IMR-90 (cell line): Measurements from ENCODE around the gene TGFBR1. TPM values are rescaled to one million over a fixed set of nuclear protein-coding genes. Genes with fewer than 3 reads are reported as not detected.

ENCODE experiments used
- ATAC-seq: fragments of 200-7000 bp; cut with Tn5 transposase; 2 replicates; pipeline ENCODE4 v1.9.1; 2020; ENCODE audit warnings: low read depth, mild to moderate bottlenecking, moderate library complexity
- BruUV-seq: library from RNA; stranded (reverse); fragments of 400-500 nt; replicated peaks from 2 replicates; lab custom pipeline; 2021; lab: Mats Ljungman, UMichigan
- CTCF ChIA-PET: fragments of 300-600 bp; formaldehyde crosslinking; extraction: SDS; loops from one replicate; lab custom pipeline; 2021; ENCODE audit warnings: antibody characterized with exemption; lab: Yijun Ruan, JAX
- POLR2A ChIA-PET: fragments of 300-600 bp; sonication (Branson Sonifier 250); formaldehyde crosslinking; loops from one replicate; lab custom pipeline; 2022; ENCODE audit warnings: antibody characterized with exemption; ENCODE audit not compliant: unreplicated experiment; lab: Charles Lee
- DNase-seq: peaks from one replicate; pipeline ENCODE4 v3.0.0; 2013
- H2AFZ ChIP-seq: replicated peaks from 2 replicates; pipeline ENCODE3; 2013; ENCODE audit warnings: low read length, mild to moderate bottlenecking; ENCODE audit not compliant: poor library complexity
- H2AK5ac ChIP-seq: 2 replicates; pipeline ENCODE4 v1.6.1; 2013; ENCODE audit warnings: low read depth, low read length, inconsistent platforms
- H2AK9ac ChIP-seq: replicated peaks from 2 replicates; pipeline ENCODE3; 2013; ENCODE audit warnings: mild to moderate bottlenecking, low read depth, low read length, moderate library complexity; ENCODE audit not compliant: poor library complexity
- H2BK120ac ChIP-seq: 2 replicates; pipeline ENCODE4 v1.6.1; 2013; ENCODE audit warnings: low read depth, low read length, inconsistent platforms
- H2BK15ac ChIP-seq: 3 replicates; pipeline ENCODE4 v1.6.1; 2013; ENCODE audit warnings: low read depth, low read length, inconsistent platforms
- H2BK20ac ChIP-seq: 2 replicates; pipeline ENCODE4 v1.6.1; 2013; ENCODE audit warnings: low read depth, mild to moderate bottlenecking, inconsistent platforms, low read length, moderate library complexity
- H2BK5ac ChIP-seq: 2 replicates; pipeline ENCODE4 v1.6.1; 2013; ENCODE audit warnings: mild to moderate bottlenecking, low read depth, low read length, inconsistent platforms; ENCODE audit not compliant: poor library complexity, severe bottlenecking
- H3K14ac ChIP-seq: replicated peaks from 2 replicates; pipeline ENCODE4 v1.6.1; 2013; ENCODE audit warnings: low read depth, low read length, inconsistent platforms
- H3K18ac ChIP-seq: 2 replicates; pipeline ENCODE4 v1.6.1; 2013; ENCODE audit warnings: low read depth, low read length, control low read depth
- H3K23ac ChIP-seq: 2 replicates; pipeline ENCODE4 v1.6.1; 2013; ENCODE audit warnings: low read depth, low read length, inconsistent platforms
- H3K27ac ChIP-seq: 2 replicates; pipeline ENCODE4 v1.5.1; 2013; ENCODE audit warnings: mild to moderate bottlenecking, control low read depth, low read length; ENCODE audit not compliant: insufficient read depth
- H3K27me3 ChIP-seq: 2 replicates; pipeline ENCODE4 v1.6.1; 2013; ENCODE audit warnings: low read length; ENCODE audit not compliant: control insufficient read depth, insufficient read depth
- H3K36me3 ChIP-seq: 2 replicates; pipeline ENCODE4 v1.6.1; 2013; ENCODE audit warnings: low read length, mixed read lengths; ENCODE audit not compliant: control insufficient read depth, insufficient read depth
- H3K4ac ChIP-seq: 2 replicates; pipeline ENCODE4 v1.6.1; 2013; ENCODE audit warnings: low read depth, low read length, inconsistent platforms
- H3K4me1 ChIP-seq: 2 replicates; pipeline ENCODE4 v1.6.1; 2013; ENCODE audit warnings: low read length, mixed read lengths; ENCODE audit not compliant: control insufficient read depth, insufficient read depth
- H3K4me2 ChIP-seq: 2 replicates; pipeline ENCODE4 v1.6.1; 2013; ENCODE audit warnings: low read depth, mild to moderate bottlenecking, control low read depth, low read length, moderate library complexity
- H3K4me3 ChIP-seq: 2 replicates; pipeline ENCODE4 v1.5.1; 2013; ENCODE audit warnings: low read depth, mild to moderate bottlenecking, control low read depth, low read length, moderate library complexity; ENCODE audit not compliant: insufficient read depth
- H3K56ac ChIP-seq: 2 replicates; pipeline ENCODE4 v1.6.1; 2013; ENCODE audit warnings: low read length, inconsistent platforms; ENCODE audit not compliant: insufficient read depth; ENCODE audit errors: extremely low read depth
- H3K79me1 ChIP-seq, 2 experiments: 2 replicates each; pipeline ENCODE4 v1.6.1; 2013; ENCODE audit warnings: low read length in 2 of 2, inconsistent platforms in 1 of 2, low read depth in 1 of 2
- H3K9ac ChIP-seq: 2 replicates; pipeline ENCODE4 v1.6.1; 2013; ENCODE audit warnings: low read depth, low read length, control low read depth
- H3K9me1 ChIP-seq: 2 replicates; pipeline ENCODE4 v1.6.1; 2013; ENCODE audit warnings: low read length, inconsistent platforms; ENCODE audit not compliant: insufficient read depth
- H3K9me3 ChIP-seq: 2 replicates; pipeline ENCODE4 v1.6.1; 2013; ENCODE audit warnings: low read length; ENCODE audit not compliant: control insufficient read depth, insufficient read depth
- H4K20me1 ChIP-seq: 2 replicates; pipeline ENCODE4 v1.6.1; 2013; ENCODE audit warnings: low read length, inconsistent platforms; ENCODE audit not compliant: insufficient read depth
- H4K5ac ChIP-seq: 2 replicates; pipeline ENCODE4 v1.6.1; 2013; ENCODE audit warnings: mild to moderate bottlenecking, low read depth, low read length, control low read depth
- H4K8ac ChIP-seq, 2 experiments: 2 replicates each; pipeline ENCODE4 v1.6.1; 2013; ENCODE audit warnings: low read depth in 2 of 2, low read length in 2 of 2, control low read depth in 1 of 2, inconsistent platforms in 1 of 2
- H4K91ac ChIP-seq: 2 replicates; pipeline ENCODE4 v1.6.1; 2013; ENCODE audit warnings: low read depth, low read length, inconsistent platforms; ENCODE audit not compliant: insufficient read depth
- CHD1 ChIP-seq: IDR thresholded peaks from 2 replicates; pipeline ENCODE4 v1.6.1; 2012; ENCODE audit warnings: low read depth, low read length, improper control_type of control experiment
- MAFK ChIP-seq: IDR thresholded peaks from 2 replicates; pipeline ENCODE4 v1.6.1; 2012; ENCODE audit warnings: low read depth, low read length, improper control_type of control experiment
- MAZ ChIP-seq: IDR thresholded peaks from 2 replicates; pipeline ENCODE4 v1.6.1; 2012; ENCODE audit warnings: low read depth, mild to moderate bottlenecking, low read length, improper control_type of control experiment, moderate library complexity, borderline replicate concordance
- NFE2L2 ChIP-seq: fragments of 150-350 bp; IDR thresholded peaks from 2 replicates; pipeline ENCODE4 v1.6.1; 2016; ENCODE audit warnings: low read depth, mild to moderate bottlenecking, low read length
- POLR2A ChIP-seq: IDR thresholded peaks from 2 replicates; pipeline ENCODE4 v1.6.1; 2012; ENCODE audit warnings: mild to moderate bottlenecking, low read depth, low read length
- RFX5 ChIP-seq: IDR thresholded peaks from 2 replicates; pipeline ENCODE4 v1.8.0; 2012; ENCODE audit warnings: low read depth, mild to moderate bottlenecking, low read length, moderate library complexity
- SMC3 ChIP-seq: fragments of 150-350 bp; IDR thresholded peaks from 2 replicates; pipeline ENCODE4 v1.6.1; 2016; ENCODE audit warnings: low read depth, mild to moderate bottlenecking, antibody characterized with exemption, low read length, moderate library complexity
- USF2 ChIP-seq: fragments of 150-350 bp; IDR thresholded peaks from 2 replicates; pipeline ENCODE4 v1.6.1; 2017; ENCODE audit warnings: mild to moderate bottlenecking, antibody characterized with exemption, low read length, low read depth
- WGBS, 2 experiments: methylation state at CpG; one replicate each; pipeline versions ENCODE4 v1.1.5 to v1.1.7; 2013; ENCODE audit warnings: missing lambda C conversion rate in 2 of 2; ENCODE audit not compliant: insufficient read length in 1 of 2; ENCODE audit errors: extremely low coverage in 2 of 2; 5-methylcytosine and 5-hydroxymethylcytosine counted together
- dilution Hi-C: fragments of 300-500 bp; cut with HindIII; formaldehyde crosslinking; loops from one replicate; pipeline ENCODE4 v1.14.3; 2018; ENCODE audit warnings: low sequenced_read_pairs; ENCODE audit not compliant: unreplicated experiment
- in situ Hi-C: fragments of 300-500 bp; cut with MboI; formaldehyde crosslinking; loops from 3 replicates; pipeline ENCODE4 v1.14.3; 2019; ENCODE audit warnings: low sequenced_read_pairs, inconsistent platforms, mixed read lengths
- intact Hi-C: fragments of 100-400 bp; cut with micrococcal nuclease; formaldehyde crosslinking; loops from 2 replicates; pipeline ENCODE4 v1.10.0; 2022
- polyA plus RNA-seq, 3 experiments: library from polyadenylated mRNA; depleted of rRNA; stranded (reverse); fragments of >200 nt; gene quantifications; 2 replicates each; pipeline ENCODE4 v1.2.3, GENCODE V29; 2012; ENCODE audit warnings: low replicate concordance in 1 of 3
- total RNA-seq: library from RNA; depleted of rRNA; stranded (reverse); fragments of >200 nt; gene quantifications from 2 replicates; pipeline ENCODE4 v1.2.3, GENCODE V29; 2012

Gene TGFBR1
- total and polyA plus RNA-seq, 2 of the 4 experiments (the other 2 are of a cell fraction) = 15.1 to 75.3 TPM

DNA sequence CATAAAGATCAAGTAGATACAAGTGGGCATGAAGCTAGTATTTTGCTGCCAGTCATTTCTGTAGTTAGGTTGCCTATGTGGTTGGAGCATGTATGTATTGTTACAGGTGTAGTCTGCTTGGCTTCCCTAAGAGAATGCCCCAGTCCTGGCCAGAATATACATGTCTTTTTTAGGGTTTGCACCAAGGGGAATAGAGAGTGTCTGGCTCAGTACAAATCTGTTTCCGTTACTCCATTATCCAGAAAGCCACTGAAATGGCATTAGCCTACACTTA is 23.2 kb downstream of the TGFBR1 start:
- ATAC-seq (no peak), DNase-seq (no peak)
- peaks cover 15% of the 10 kb centered on the region for H3K36me3 ChIP-seq
- no peak overlapping the region for H3K56ac ChIP-seq
- H3K4ac ChIP-seq = no peak overlapping the region
- H2AFZ ChIP-seq = no peak overlapping the region
- H4K5ac ChIP-seq = no peak overlapping the region
- no peak overlapping the region for H3K27ac ChIP-seq
- in situ Hi-C loops = no loop called here
- H3K14ac ChIP-seq = no peak overlapping the region
- H3K4me1 ChIP-seq = peaks cover 17% of the 10 kb centered on the region
- H3K9ac ChIP-seq = no peak overlapping the region
- no TSS peak for BruUV-seq
- no peak overlapping the region for H2BK20ac ChIP-seq
- ChIA-PET CTCF (no interaction called here), POLR2A (no interaction called here)
- H3K79me1 ChIP-seq = peaks cover 38 to 70% of the 10 kb centered on the region in 2 experiments
- intact Hi-C loops = no loop called here
- peaks cover 49% of the 10 kb centered on the region for H4K20me1 ChIP-seq
- H2AK9ac ChIP-seq = no peak overlapping the region
- H2BK120ac ChIP-seq = no peak overlapping the region
- WGBS, 2 experiments = no CpG with 5 or more reads among the region's 1 CpG
- H3K18ac ChIP-seq = peak overlapping the region; percentile 57; the same call in 1 of the 2 replicates
- no peak overlapping the region for H4K91ac ChIP-seq
- dilution Hi-C loops = loop anchor here (25.0 kb wide), 1 partner anchor 291 kb away; no protein-coding TSS in a partner anchor
- no peaks in the 10 kb centered on the region for H3K27me3 ChIP-seq
- H3K4me3 ChIP-seq = no peak overlapping the region
- H2BK5ac ChIP-seq = no peak overlapping the region
- H2BK15ac ChIP-seq = no peak overlapping the region
- H3K9me3 ChIP-seq = no peaks in the 10 kb centered on the region
- peaks cover 14% of the 10 kb centered on the region for H3K9me1 ChIP-seq
- H3K4me2 ChIP-seq = no peak overlapping the region; the same call in 1 of the 2 replicates
- TF ChIP-seq NFE2L2 = no peak
- TF ChIP-seq USF2 = no peak
- no peak for TF ChIP-seq MAFK
- TF ChIP-seq SMC3 = no peak
- no peak for TF ChIP-seq MAZ
- no peak for TF ChIP-seq POLR2A
- no peak for TF ChIP-seq CHD1
- TF ChIP-seq RFX5 = no peak
- H4K8ac ChIP-seq = no peak overlapping the region; a peak in 1 of 4 replicates
- no peak overlapping the region for H2AK5ac ChIP-seq
- H3K23ac ChIP-seq = no peak overlapping the region
